OCI-LY7 (cell line): ENCODE data around the gene XPNPEP2. TPM values are rescaled to one million over a fixed set of nuclear protein-coding genes. Genes with fewer than 3 reads are reported as not detected.

Source experiments
- BruUV-seq: library from RNA; stranded (reverse); fragments of 400-500 nt; replicated peaks from 2 replicates; lab custom pipeline; 2021; lab: Mats Ljungman, UMichigan
- CTCF ChIA-PET: fragments of 300-600 bp; sonication (Branson Sonifier 250); formaldehyde crosslinking; loops from one replicate; lab custom pipeline; 2022; ENCODE audit warnings: antibody characterized with exemption; ENCODE audit not compliant: unreplicated experiment; lab: Charles Lee
- POLR2A ChIA-PET: fragments of 300-600 bp; sonication (Branson Sonifier 250); formaldehyde crosslinking; loops from one replicate; lab custom pipeline; 2022; ENCODE audit warnings: antibody characterized with exemption; lab: Charles Lee
- DNase-seq: peaks from one replicate; pipeline ENCODE4 v3.0.0-alpha.2; 2015; ENCODE audit warnings: low spot score
- H2AFZ ChIP-seq: fragments of 200-600 bp; sonication (generic), shearing (Covaris generic); 2 replicates; pipeline ENCODE4 v1.6.1; 2014; ENCODE audit warnings: mild to moderate bottlenecking, antibody characterized with exemption, low read length, moderate library complexity
- H3K27ac ChIP-seq: fragments of 200-600 bp; sonication (generic); 2 replicates; pipeline ENCODE4 v1.5.1; 2014; ENCODE audit warnings: mixed run types, low read depth, mild to moderate bottlenecking, moderate library complexity, low read length, inconsistent platforms; ENCODE audit not compliant: poor library complexity, severe bottlenecking
- H3K36me3 ChIP-seq: fragments of 200-600 bp; sonication (generic); 2 replicates; pipeline ENCODE4 v1.6.1; 2014; ENCODE audit warnings: mild to moderate bottlenecking, antibody characterized with exemption, low read length, moderate library complexity, mixed read lengths; ENCODE audit not compliant: insufficient read depth
- H3K4me1 ChIP-seq: fragments of 200-600 bp; sonication (generic); 2 replicates; pipeline ENCODE4 v1.5.1; 2014; ENCODE audit warnings: mild to moderate bottlenecking, low read length; ENCODE audit not compliant: insufficient read depth, poor library complexity, severe bottlenecking
- H3K4me2 ChIP-seq: fragments of 200-600 bp; sonication (generic); 2 replicates; pipeline ENCODE4 v1.6.1; 2014; ENCODE audit warnings: mild to moderate bottlenecking, low read length
- H3K4me3 ChIP-seq: fragments of 200-600 bp; sonication (generic); 2 replicates; pipeline ENCODE4 v1.5.1; 2014; ENCODE audit warnings: mild to moderate bottlenecking, low read depth, low read length; ENCODE audit not compliant: poor library complexity, severe bottlenecking
- H3K79me2 ChIP-seq: fragments of 200-600 bp; sonication (generic); 2 replicates; pipeline ENCODE4 v1.6.1; 2016; ENCODE audit warnings: low read depth, mild to moderate bottlenecking, low read length, moderate library complexity, mixed read lengths; ENCODE audit not compliant: insufficient read depth
- H3K9me2 ChIP-seq: fragments of 200-600 bp; sonication (generic); 2 replicates; pipeline ENCODE4 v1.6.1; 2016; ENCODE audit warnings: mild to moderate bottlenecking, low read length, mixed read lengths; ENCODE audit not compliant: insufficient read depth
- H3K9me3 ChIP-seq: fragments of 200-600 bp; sonication (generic); 2 replicates; pipeline ENCODE4 v1.6.1; 2014; ENCODE audit warnings: mild to moderate bottlenecking, mixed run types, low read length, mixed read lengths
- H4K20me1 ChIP-seq: fragments of 200-600 bp; sonication (generic); 2 replicates; pipeline ENCODE4 v1.6.1; 2014; ENCODE audit warnings: mild to moderate bottlenecking, antibody characterized with exemption, low read length, moderate library complexity, mixed read lengths; ENCODE audit not compliant: insufficient read depth
- EZH2phosphoT487 ChIP-seq: fragments of 200-600 bp; sonication (generic); IDR thresholded peaks from 2 replicates; pipeline ENCODE4 v1.6.1; 2018; ENCODE audit warnings: low read depth, borderline replicate concordance, mild to moderate bottlenecking, mixed run types, antibody characterized with exemption, low read length, moderate library complexity, mixed read lengths
- intact Hi-C: fragments of 100-400 bp; cut with micrococcal nuclease; formaldehyde crosslinking; loops from one replicate; pipeline ENCODE4 v1.10.0; 2022; ENCODE audit not compliant: unreplicated experiment
- total RNA-seq, 2 experiments: library from RNA; depleted of rRNA in 1 of 2; stranded (reverse); fragments of >200 nt in 1 of 2; shearing (Covaris generic) in 1 of 2; gene quantifications; 2 replicates each; pipeline ENCODE4 v1.2.3, GENCODE V29; 2014 to 2022
- TF ChIP-seq, protein P1 (sequence below): fragments of 200-600 bp; sonication (generic); conservative IDR thresholded peaks from 2 replicates; pipeline ENCODE4 v1.5.1; 2014; ENCODE audit warnings: mild to moderate bottlenecking, antibody characterized with exemption, low read length, moderate library complexity, mixed read lengths

The XPNPEP2 gene
- total RNA-seq, 2 experiments from 2014 or later = not detected

DNA sequence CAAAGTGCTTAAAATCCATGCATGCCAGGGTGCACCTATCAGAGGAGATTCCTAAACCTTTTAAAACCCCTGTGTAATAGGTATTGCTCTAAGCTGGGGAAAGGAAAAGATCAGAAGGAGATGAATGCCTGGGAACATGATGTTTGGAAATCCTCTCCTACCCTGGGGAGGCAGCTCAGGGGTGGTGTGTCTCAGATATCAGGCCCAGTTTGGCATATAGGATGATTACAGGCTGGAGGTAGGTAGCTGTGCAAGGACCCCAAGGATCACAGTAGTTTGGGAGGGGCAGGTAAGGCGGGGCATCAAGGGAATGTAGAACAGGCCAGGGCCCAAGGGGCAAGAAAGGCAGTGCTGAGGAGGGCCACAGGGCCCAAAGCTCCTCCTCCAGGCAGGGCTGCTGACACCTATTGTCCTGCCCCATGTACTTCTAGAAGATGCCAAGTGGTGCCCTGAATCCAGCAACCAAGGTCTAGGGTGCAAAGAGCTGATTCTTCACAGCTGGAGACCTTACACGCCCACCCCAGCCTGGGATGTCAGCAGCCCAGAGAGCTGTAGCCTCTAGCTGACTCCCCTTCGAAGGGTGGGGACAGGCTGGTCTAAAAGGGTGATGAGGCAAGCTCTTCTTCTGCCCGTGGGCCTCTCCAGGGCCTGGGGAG, 58.6 kb downstream of the XPNPEP2 start:
- Histone ChIP-seq H2AFZ (no peak overlapping the region), H4K20me1 (no peaks in the 10 kb centered on the region), H3K4me3 (no peak overlapping the region), H3K9me2 (no peaks in the 10 kb centered on the region), H3K36me3 (peaks cover 69% of the 10 kb centered on the region), H3K4me2 (no peak overlapping the region), H3K9me3 (no peaks in the 10 kb centered on the region), H3K79me2 (no peaks in the 10 kb centered on the region), H3K4me1 (no peaks in the 10 kb centered on the region), H3K27ac (no peak overlapping the region)
- CTCF ChIA-PET = no interaction called here
- DNase-seq = no peak
- POLR2A ChIA-PET = interaction anchor here (1.0 to 1.3 kb wide), 3 partner anchors 9 to 38 kb away, joined by 3 to 4 read pairs (median 3); no protein-coding TSS in a partner anchor
- no TSS peak for BruUV-seq
- TF ChIP-seq, protein P1, sequence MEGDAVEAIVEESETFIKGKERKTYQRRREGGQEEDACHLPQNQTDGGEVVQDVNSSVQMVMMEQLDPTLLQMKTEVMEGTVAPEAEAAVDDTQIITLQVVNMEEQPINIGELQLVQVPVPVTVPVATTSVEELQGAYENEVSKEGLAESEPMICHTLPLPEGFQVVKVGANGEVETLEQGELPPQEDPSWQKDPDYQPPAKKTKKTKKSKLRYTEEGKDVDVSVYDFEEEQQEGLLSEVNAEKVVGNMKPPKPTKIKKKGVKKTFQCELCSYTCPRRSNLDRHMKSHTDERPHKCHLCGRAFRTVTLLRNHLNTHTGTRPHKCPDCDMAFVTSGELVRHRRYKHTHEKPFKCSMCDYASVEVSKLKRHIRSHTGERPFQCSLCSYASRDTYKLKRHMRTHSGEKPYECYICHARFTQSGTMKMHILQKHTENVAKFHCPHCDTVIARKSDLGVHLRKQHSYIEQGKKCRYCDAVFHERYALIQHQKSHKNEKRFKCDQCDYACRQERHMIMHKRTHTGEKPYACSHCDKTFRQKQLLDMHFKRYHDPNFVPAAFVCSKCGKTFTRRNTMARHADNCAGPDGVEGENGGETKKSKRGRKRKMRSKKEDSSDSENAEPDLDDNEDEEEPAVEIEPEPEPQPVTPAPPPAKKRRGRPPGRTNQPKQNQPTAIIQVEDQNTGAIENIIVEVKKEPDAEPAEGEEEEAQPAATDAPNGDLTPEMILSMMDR = no peak
- TF ChIP-seq EZH2phosphoT487 = no peak
- intact Hi-C loops = no loop called here

DNA sequence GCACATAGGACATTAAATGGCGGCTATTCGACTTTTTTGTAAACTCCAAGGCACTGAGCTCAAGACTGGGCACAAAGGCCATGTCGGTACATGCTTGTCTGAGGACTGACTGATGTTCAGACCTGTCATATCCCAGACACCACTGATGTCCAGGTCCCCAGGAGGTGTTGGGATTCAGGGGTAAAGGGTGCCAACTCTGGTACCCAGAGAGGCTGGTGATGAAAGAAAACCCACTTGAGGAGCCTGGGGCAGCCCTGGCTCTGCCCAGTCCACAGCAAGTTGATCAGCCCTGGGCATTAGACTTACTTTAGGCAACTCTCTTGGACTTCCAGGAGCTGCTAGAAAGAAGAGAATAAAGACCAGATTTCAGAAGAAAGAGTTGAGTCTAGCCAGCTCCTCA, 59.7 kb downstream of the XPNPEP2 start:
- H4K20me1 ChIP-seq = no peaks in the 10 kb centered on the region
- DNase-seq = no peak
- H3K79me2 ChIP-seq = no peaks in the 10 kb centered on the region
- intact Hi-C loops = no loop called here
- no peaks in the 10 kb centered on the region for H3K9me3 ChIP-seq
- no peaks in the 10 kb centered on the region for H3K9me2 ChIP-seq
- H2AFZ ChIP-seq = no peak overlapping the region
- TF ChIP-seq, protein P1 = no peak
- no peak for TF ChIP-seq EZH2phosphoT487
- no peak overlapping the region for H3K4me3 ChIP-seq
- peaks cover 58% of the 10 kb centered on the region for H3K36me3 ChIP-seq
- POLR2A ChIA-PET = interaction anchor here (0.6 to 1.3 kb wide), 2 partner anchors 11 to 74 kb away, joined by 3 read pairs; no protein-coding TSS in a partner anchor
- no peak overlapping the region for H3K4me2 ChIP-seq
- CTCF ChIA-PET = no interaction called here
- no peaks in the 10 kb centered on the region for H3K4me1 ChIP-seq
- no TSS peak for BruUV-seq
- peak overlapping the region; percentile 11 for H3K27ac ChIP-seq

DNA sequence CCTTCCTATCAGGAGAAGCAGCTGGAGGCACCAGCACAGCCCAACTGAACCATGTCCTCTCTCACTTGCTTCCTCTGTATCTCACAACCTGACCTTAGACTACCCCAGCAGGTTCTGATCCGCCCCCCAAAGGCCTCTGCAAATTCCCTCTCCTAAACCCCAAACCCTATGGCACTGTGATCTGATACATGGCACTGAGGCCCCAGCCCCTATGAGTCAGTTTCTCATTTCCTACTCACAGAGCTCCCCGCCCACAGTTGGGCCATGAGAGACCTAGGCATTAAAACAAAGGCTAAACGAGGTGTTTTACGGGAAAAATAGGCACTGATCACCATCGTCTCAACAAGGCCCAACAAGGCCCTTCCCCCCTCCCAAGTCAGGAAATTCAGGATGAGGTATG, 60.1 kb downstream of the XPNPEP2 start:
- Histone ChIP-seq H3K79me2 (no peaks in the 10 kb centered on the region), H2AFZ (no peak overlapping the region), H3K27ac (peak overlapping the region; percentile 11), H3K36me3 (peaks cover 53% of the 10 kb centered on the region), H3K4me1 (no peaks in the 10 kb centered on the region), H3K4me3 (no peak overlapping the region), H3K4me2 (no peak overlapping the region), H3K9me2 (no peaks in the 10 kb centered on the region), H4K20me1 (no peaks in the 10 kb centered on the region), H3K9me3 (no peaks in the 10 kb centered on the region)
- POLR2A ChIA-PET = no interaction called here
- no TSS peak for BruUV-seq
- CTCF ChIA-PET = no interaction called here
- intact Hi-C loops = no loop called here
- no peak for DNase-seq
- TF ChIP-seq EZH2phosphoT487 = no peak
- TF ChIP-seq, protein P1 = no peak
